GM12865 (cell line): ENCODE data around the gene NIPA2.

ENCODE experiments used
- DNase-seq: peaks from one replicate; pipeline ENCODE4 v3.0.0; 2010; ENCODE audit warnings: low read depth
- H3K4me3 ChIP-seq: 2 replicates; pipeline ENCODE4 v1.5.1; 2011; ENCODE audit warnings: mild to moderate bottlenecking, low read depth, low read length, control low read depth
- CTCF ChIP-seq: IDR thresholded peaks from 2 replicates; pipeline ENCODE4 v1.5.1; 2011; ENCODE audit warnings: low read length, control low read depth, low read depth, inconsistent platforms; ENCODE audit not compliant: insufficient read depth; ENCODE audit errors: missing control alignments

Gene NIPA2

GRCh38 chr15:22874966-22875365 is 36.5 kb downstream of the NIPA2 start:
- no peak for TF ChIP-seq CTCF
- H3K4me3 ChIP-seq = no peak overlapping the region
- no peak for DNase-seq

GRCh38 chr15:22877117-22877516 is 38.7 kb downstream of the NIPA2 start:
- DNase-seq = no peak
- TF ChIP-seq CTCF = no peak
- H3K4me3 ChIP-seq = no peak overlapping the region

DNA sequence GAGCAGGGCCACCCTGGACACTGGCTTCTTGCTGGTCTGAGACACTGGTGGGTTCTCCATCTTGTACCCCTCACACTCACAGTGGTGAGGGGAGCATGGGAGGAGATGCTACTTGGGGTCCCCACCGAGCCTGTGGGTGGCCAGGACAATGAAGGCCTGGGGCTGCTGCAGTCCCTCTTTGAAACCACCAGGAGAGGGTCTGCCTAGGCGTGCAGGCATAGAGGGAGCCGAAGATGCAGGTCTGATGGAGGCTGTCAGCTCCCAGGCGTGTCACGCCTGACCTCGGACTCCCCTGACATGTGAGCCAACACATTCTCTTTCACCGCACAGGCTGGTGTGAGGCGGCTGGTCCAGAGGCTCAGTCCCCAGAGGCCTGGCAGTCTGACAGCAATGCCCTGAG is 39.1 kb downstream of the NIPA2 start:
- no peak for TF ChIP-seq CTCF
- no peak for DNase-seq

DNA sequence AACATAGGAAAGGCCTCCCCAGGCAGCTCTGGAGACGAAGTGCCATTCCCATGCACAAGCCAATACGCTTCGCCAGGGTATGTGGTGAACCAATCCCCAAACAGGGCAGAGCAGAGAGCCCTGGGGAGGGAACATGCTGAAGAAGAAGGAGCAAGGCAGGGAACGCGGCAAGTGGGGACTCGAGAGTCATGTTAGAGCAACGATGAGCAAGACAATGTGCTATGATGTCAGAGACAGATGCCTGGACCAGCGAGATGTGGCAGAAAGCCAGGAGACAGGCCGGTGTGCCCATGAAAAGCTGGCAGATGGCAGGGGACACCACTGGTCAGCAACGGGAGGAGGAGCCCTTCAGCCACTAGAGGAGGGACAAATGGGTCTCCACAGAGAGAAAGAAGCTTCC is 39.6 kb downstream of the NIPA2 start:
- no peak for DNase-seq
- no peak for TF ChIP-seq CTCF
- H3K4me3 ChIP-seq = no peak overlapping the region

More for the DNA sequence above, 39.1 kb downstream of the NIPA2 start:
- H3K4me3 ChIP-seq = no peak overlapping the region

DNA sequence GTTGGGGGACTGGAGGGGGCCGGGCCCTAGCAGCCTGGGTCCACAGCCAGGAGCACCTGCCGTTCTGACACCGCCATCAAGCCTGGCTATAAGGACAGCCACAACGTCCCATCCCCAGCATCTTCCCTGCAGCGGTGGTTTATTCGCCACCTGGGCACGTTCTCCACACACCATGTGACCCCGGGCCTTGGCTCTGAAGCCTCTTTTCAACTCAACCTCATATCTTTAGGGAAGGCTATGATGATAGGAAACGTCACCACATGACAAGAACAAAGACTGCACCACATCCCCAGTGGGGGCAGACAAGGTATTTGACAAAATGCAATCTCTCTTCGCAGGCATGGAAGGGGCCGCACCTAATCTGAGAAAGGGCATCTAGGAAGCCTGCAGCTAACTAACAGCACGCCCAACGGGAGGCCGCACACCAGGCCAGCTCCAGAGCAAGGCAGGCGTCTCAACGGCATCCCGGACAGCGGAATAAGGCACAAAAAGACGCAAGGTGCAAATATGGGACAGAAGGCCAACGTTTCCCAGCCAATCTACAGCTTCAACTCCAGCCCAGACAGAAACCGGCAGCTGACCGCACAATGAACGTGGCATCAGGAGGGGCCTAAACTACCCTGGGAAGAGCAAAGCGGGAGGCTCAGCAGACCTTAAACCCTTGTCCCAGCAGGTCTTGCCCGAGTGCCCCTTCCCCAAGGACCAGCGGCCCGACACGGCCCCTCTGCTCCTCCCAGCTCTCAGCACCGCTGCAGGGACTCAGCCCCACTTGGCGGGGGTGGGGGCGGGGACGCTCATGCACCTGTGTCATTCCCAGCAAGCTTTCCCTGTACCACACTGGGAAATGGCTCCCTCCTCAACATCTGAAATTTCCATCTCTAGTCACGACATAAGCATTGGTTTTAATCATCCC is 41.9 kb downstream of the NIPA2 start:
- TF ChIP-seq CTCF = no peak
- DNase-seq = no peak
- H3K4me3 ChIP-seq = no peak overlapping the region

DNA sequence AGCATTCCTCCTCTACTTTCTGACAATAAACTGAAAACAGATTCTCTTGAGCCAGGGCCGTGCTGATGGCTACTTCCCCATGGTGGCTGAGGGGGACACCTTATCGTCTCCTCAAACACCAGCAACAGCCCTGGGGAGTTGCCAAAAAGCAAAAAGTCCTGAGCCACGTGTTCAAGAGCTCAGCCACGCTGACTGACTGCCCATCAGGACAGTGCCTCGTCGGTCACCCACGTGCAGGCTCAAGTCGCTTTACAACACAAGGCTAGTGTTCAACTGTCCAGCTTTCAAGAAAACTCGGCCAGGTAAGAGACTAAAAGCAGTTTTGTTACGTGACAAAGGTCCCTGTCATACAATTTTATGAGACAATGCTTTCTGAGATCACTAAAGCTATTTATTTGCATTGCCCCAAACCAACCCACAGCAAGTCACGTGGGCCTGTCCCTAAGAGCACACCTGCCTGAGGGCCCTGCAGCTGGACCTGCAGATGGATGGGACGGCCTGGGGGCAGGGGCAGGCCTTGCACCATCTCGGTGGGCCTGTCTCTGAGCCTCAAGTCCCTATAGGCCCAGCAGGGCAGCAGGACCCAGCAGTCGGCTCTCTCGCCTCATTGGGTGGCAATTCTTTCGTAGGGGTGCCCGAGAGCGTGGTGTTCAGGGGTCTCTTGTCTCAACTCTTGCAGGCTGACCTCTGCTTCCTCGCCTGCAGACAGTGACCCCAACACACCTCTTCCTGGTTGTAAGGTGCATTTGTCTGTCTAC is 42.7 kb downstream of the NIPA2 start:
- no peak for DNase-seq
- H3K4me3 ChIP-seq = no peak overlapping the region
- TF ChIP-seq CTCF = no peak
